ENCODE results near the gene MED25.

- TF ChIP-seq REST (IDR thresholded peaks at IDR 0.05) (no peak), CTCF (IDR thresholded peaks at IDR 0.05) (no peak), MAX (IDR thresholded peaks at IDR 0.05) (no peak), POLR2A (IDR thresholded peaks at IDR 0.05; ENCODE audit: low read length) (no peak), NR3C1 (IDR thresholded peaks at IDR 0.05) (no peak), HMGXB4 (CRISPR knock-in tag; IDR thresholded peaks at IDR 0.05; ENCODE audit: borderline replicate concordance) (no peak), RAD21 (conservative IDR thresholded peaks at IDR 0.05 in 1 of 2, IDR thresholded peaks at IDR 0.05 in 1 of 2) (no peak), RARB (CRISPR knock-in tag; IDR thresholded peaks at IDR 0.05) (no peak), RCOR1 (IDR thresholded peaks at IDR 0.05; ENCODE audit: low read depth, low read length) (no peak), EP300 (IDR thresholded peaks at IDR 0.05) (no peak), ZSCAN20 (CRISPR knock-in tag; IDR thresholded peaks at IDR 0.05) (no peak), KDM5A (IDR thresholded peaks at IDR 0.05) (no peak), JUN (IDR thresholded peaks at IDR 0.05) (no peak)
Measured at GRCh38 chr19:49873129-49873521, 55.0 kb downstream of the MED25 start.

Measured in A549 (cell line).